HG03159 (cell line): ENCODE results near the gene DMD.
"Not testable (repeated sequence)": the region's sequence is repeated elsewhere in the genome, so short reads cannot be mapped to it uniquely, and the experiment has no call there.

Experiments
- ATAC-seq: cut with Tn5 transposase; IDR thresholded peaks from one replicate; pipeline ENCODE4 v1.9.1; 2021; ENCODE audit warnings: mild to moderate bottlenecking, moderate library complexity; ENCODE audit not compliant: unreplicated experiment

DMD gene

DNA sequence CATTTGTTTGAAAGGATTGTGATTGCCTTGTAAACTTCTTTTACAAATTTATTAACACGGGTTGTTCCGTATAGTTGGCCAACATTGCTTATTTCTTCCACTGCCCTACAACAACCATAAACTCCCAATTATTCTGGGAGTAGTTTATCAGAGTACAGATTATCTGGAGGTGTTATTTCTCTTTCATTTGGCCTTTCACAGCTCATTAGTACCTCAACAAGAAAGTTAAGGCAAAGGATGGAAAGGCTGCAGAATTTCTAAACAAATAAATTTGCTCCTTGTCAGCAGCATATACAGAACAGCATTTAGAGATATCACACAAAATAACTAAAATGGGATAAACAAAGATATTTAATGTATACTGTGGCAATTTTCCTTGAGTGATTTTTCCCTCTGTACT lies 548.8 kb downstream of the DMD start:
- ATAC-seq: no peak

DNA sequence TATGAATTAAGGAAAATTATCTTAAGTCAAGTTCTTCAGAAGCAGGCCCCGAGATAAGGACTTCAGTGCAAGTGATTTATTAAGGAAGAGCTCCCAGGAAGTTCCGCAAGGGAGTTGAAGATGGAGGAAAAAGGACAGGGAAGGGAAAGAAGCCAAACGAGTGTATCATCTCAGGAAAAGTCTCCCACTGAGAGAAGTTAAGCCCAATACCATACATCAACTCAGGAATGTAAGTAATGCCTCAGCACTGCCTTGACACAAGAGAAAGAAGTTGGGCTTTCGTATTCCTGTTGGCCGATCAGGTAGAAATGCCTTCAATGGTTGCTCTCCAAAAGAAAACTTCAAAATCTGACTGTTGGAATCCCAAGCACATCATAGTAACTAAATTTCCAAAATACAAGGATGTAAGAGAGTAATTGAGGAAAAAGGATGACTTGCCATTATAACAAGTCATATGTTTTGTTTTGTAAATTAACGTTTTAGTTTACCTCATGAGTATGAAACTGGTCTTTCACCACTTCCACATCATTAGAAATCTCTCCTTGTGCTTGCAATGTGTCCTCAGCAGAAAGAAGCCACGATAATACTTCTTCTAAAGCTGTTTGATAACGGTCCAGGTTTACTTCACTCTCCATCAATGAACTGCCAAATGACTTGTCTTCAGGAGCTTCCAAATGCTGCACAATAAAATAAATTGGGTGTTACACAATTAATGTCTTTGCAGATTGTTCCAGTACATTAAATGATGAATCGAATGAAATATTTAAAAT lies 566.7 kb downstream of the DMD start:
- ATAC-seq: no peak

DNA sequence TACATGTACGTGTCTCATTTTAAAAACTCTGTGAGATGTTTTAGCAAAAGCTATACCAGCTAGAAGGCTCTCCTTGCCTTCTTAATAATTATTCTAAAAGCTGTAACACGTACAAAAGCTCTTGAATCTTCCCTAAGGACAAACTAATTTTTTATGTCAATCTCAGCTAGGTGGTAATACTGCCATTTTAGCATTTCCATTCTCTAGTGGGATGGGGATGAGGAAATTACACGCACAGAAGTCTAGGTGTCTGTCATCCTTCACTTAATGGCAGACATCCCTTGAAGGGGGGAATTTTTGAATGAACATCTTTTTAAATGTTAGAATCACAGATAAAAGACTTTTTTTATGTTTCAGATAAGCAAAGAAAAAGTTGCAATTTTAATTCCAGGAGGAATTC lies 569.1 kb downstream of the DMD start:
- ATAC-seq: no peak

DNA sequence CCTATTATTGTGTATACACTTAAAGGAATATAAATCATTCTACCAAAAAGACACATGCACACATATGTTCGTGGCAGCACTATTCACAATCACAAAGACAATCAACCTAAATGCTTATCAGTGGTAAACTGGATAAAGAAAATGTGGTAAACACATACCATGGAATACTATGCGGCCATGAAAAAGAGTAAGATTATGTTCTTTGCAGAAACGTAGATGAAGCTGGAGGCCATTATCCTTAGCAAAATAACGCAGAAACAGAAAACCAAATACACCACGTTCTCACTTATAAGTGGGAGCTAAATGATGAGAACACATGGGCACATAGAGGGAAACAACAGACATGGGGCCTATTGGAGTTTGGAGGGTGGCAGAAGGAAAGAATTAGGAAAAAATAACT lies 593.2 kb downstream of the DMD start:
- no peak for ATAC-seq

DNA sequence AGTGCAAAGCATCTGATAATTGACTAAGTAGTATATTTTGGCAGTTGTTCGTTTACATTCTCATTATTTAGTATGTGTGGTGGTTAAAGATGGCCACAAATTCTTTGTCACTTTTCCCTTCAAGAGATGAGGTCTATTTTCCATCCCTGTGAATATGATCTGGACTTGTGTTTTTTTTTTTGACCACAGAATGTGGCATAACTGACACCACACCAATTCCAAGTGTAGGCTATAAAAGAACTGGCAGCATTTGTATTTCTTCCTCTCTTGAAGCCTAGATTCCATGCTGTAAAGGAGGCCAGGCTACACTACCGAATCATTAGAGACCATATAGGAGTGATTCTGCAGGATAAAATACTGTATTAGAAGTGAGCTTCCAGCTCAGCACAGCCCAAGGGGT lies 596.6 kb downstream of the DMD start:
- ATAC-seq: no peak

DNA sequence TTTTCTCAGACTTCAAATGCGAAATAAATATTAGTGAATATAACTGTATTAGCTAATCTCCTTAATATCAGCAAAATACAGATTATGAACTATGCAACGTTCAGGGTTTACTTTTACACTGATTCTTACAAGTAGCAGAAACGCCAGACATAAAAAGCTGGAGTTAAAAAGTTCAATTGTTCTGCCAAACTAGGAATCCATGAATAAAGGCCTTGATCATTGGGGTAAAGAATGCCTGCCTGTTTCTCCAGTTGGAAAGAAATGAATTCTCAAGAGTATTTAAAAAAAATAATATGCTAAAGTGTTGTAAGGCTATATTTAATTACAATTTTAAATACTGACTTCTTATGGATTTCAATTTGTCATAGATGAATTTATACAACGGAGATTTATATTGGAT lies 612.2 kb downstream of the DMD start:
- ATAC-seq: no peak

DNA sequence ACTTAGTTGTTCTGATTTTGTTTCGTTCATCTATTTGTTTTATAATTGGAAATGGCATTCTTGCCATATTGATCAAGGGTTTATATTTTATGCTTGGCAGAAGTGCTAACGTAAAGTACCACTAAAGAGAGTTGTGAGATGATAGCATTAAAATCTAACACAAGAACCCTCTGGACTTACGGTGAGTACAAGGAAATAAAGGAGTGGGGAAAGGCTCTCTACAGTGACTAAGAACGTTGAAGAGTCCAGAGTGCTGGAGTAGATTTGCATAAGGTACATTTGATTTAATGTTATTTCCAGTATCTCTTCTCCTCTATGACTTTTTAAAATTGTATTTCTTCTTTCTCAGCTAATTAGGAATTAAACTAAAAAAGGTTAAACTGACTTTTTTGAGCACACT lies 612.6 kb downstream of the DMD start:
- ATAC-seq: no peak

DNA sequence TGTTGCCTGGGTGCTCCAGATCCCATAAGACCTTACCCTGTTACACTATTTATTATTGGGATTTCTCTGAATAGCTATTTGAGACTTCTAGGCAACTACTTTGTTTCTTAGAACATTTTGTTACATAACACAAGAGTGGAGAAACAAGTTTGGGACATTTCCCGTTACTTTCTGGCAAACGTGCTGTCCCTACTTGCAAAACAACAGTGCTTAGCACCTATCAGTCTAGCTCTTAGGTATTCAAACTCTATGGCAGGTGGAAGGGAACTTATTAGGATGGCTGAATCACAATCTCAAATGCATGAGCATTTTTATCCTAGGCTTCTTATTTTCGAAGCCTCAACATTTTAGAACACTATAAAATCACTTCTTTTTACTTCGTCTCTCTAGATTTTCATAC lies 613.6 kb downstream of the DMD start:
- ATAC-seq: no peak

DNA sequence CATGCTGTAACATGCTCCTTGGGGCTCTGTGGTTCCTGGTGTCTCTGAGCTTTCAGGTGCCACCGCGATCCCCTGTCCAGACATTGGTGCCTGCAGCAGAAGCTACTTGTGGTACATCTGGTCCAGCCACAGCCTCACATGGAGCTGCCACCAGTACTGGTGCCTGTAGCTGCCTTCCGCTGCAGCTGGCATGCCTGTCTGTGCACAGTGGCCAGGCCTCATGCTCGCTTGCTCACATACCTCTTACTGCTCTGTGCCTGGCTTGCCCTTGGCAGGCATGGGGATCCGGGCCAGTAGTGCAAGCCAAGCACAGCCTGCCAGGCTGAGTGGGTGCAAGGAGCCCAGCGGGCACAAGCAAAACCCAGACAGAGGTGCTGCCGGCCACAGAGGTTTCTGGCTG lies 618.6 kb downstream of the DMD start:
- ATAC-seq: no peak

DNA sequence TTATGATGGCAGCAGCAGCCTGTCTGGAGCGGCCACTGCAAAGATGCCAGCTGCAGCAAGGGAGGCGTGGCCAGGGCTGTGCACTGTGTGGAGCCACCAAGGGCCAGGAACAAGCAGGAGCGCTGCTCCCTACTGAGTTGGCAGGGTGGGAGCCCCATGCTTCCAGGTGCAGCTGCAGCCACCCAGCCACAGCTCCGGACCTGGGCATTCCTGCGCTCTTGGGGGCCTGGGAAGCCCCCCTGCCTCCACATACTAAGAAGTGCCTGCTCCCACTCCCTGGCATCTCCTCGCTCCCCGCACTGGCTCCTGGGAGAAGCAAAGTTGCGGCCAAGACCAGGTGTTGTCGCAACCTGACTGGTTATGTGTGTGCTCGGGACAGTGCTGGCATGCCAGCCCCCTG lies 619.8 kb downstream of the DMD start:
- ATAC-seq: no peak

DNA sequence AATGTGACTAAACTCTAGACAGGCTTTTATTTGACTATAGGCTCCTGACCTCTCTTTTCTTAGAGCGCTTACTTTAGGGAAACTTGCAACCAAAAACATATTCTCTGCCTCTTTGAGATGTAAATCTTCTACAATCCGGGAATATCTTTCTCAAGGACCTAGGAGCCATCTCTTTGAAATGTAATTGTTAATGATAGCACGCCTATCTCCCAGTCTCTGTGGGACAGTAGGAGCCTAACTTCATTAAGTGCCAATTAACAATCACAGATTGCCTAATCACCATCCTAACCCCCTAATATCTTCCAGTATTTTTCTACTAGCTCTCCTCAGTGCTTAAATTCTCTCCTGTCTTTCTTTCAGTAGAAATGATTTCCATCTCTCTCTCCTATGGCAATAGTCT lies 628.6 kb downstream of the DMD start:
- ATAC-seq: no peak

DNA sequence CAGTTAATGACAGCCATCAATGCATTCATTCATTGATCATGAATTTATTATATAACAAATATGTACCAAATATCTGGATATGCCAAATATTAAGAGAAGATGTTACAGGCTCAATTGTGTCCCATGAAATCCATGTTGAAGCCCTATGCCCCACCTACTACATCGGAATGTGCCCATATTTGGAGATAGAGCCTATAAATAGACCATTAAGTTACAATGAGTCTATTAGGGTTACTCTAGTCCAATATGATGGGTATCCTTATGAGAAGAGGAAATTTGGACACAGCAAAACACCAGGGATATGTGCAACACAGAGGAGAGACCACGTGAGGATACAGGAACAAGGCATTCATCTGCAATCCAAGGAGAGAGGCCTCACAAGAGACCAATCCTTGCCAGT lies 634.5 kb downstream of the DMD start:
- ATAC-seq: no peak

DNA sequence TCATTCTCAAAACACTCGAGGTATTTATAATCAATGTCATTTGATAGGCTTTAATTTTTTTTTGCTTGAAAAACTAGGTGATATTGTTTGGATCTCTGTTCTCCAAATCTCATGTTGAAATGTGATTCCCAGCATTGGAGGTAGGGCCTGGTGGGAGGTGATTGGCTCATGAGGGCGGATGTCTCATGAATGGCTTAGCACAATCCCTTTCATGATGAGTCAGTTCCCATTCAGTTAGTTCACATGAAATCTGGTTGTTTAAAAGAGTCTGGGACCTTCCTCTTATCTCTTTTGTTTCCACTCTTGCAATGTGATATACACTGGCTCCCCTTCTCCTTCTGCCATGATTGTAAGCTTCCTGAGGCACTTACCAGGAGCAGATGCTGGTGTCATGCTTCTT lies 638.7 kb downstream of the DMD start:
- ATAC-seq: no peak

DNA sequence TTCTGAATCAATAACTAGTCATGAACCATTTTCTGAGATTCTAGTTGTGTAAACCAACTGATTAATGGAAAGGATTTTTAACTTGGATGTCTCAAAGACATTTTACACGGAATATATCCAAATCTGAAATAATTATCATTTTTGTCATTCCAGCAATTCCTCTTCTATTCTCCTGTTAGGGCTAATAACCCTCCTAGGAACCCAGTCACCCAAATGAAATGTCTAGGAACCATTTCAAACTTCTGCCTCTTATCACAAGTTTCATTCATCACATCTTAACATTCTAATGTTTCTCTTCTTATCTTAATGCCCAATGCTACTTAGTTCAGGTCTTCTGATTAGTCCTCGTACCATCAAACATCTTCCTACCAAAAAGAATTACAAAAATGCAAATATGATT lies 639.8 kb downstream of the DMD start:
- no peak for ATAC-seq

DNA sequence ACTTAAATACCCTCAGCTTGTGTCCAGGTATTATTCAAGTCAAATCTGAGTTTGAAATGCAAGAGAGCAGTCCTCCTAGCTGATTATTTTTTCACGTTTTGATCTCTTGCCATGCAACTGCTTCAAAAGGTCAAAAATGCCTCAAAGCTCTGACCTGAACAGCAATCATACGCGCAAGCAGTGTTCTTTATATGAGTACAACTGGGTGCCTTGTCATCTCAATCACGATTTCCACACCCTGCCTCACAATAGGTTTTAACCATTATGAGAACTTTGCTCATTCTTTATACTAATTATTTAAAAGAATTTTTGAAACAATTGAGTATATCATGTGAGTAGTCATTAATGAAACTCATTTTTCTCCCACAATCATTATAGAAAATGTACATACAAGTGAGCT lies 649.1 kb downstream of the DMD start:
- ATAC-seq: no peak

DNA sequence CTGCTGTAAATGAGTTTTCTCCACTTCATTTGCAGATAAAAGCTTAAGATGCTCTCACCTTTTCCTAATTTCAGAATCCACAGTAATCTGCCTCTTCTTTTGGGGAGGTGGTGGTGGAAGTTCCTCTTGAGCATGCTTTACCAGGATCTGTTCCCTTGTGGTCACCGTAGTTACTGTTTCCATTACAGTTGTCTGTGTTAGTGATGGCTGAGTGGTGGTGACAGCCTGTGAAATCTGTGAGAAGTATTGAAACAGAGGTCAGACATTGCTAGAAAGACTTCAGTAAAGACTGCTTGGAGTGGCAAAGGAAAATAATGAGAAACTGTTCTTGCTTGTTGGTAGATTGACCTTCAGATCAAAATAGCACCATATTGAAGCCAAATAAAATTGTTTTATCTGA lies 666.2 kb downstream of the DMD start:
- no peak for ATAC-seq

DNA sequence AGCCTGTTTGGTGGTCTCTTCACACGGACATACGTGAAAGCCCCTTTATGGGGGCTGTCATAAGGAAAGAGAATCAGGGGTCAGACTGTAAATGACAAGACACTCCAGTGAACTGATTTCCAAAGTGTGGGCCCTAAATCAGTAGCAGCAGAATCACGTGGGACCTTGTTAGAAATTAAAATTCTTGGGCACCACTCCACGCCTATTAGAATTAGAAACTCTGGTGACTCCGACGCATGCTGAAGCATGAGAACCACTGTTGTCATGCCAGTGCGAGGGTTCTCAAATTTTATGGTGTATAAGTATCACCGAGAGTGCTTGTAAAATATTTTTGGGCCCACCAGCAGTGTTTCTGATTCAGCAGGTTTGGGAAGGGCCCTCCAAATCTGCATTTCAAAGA lies 672.8 kb downstream of the DMD start:
- no peak for ATAC-seq

DNA sequence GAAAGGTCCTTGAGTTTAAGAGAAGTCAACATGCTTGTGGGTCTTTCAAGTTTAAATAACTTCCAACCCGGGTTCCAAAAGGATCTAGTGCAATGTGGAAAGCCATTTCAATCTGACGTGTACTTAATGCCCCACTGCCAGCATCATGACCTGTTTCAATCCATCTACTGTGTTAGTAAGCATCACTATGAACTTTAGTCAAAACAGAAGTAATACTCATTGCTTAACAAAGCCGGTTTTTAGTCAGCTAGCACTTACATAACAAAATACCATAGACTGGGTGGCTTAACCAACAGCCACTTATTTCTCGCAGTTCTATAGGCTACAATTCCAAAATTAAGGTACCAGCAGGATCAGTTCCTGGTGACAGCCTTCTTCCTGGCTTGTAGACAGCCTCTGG lies 677.5 kb downstream of the DMD start:
- ATAC-seq: no peak

DNA sequence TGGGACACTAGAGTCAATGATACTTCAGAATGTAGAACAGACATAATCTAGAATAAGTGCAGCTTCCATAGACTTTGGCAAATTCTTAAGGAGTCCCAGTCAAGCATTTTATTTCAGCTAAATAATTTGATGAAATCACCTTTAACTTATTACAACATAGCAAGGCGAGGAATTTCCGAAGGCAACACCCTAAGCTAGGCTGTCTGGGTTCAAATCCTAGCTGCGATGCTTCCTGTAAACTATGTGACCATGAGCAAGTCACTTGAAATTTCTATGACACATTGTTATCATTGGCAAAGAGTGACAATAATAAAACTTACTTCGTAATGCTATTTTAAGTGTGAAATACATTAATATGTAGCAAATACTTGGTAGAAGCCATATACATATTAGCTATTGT lies 679.1 kb downstream of the DMD start:
- no peak for ATAC-seq

DNA sequence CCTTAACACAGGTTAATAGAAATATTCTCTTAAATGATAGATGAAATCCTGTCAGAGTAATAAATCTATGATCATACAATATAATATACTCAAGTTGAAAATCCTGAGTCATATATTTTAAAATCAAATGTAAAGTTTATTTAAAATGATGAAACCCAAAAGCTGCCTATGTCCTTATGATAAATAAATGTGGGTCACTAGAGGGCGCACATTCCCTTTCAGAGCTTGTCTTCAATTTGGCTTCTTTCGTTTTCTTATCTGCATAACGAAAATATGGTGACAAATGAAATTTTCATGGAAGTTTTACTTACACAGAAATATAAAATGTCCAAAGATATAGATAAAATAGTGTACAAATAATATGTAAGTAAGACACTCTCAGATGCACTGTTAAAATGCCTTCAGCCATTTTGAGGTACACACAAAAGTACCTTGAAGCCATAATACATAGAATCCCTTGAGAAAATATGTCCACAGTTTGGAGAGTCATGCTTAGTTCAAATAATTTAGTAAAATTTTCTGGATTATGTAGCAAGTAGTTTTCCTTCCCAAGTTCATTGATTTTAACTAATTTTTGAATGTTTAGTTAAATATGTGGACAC lies 680.4 kb downstream of the DMD start:
- ATAC-seq: peak; percentile 75

DNA sequence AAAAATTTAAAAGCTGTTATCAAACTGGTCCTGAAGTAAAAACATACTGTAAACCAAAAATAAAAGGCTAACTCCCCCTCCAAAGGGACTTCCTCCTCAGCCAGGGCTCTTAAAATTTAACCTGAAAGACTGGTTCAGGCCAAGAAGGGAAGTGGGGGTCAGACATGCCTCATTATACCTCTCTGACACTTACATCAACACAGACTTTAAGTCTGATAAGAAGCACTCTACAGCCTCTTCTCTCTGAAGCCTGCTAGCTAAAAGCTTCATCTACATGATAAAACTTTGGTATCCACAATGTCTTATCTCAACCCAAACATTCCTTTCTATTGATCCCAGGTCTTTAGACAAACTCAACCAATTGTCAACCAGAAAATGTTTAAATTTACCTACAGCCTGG lies 682.9 kb downstream of the DMD start:
- not testable (repeated sequence) for ATAC-seq

DNA sequence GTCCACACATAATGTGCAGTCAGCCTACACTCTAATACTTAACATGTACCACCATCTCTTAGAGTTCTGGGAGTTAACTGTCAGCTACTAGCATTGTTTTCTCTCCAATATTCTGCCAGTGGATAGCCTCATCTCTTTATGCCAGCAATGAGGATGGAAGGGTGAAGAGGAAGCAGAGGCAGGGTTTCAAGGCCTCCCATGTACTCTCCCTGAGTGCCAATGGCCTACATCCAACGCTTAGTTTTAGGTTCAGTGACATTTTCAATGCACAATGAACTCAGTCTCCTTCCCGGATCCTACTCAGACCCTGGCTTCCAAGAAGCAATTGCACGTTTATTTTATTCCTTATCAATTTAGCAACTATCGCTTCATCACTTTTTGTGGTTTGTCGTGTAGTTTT lies 686.1 kb downstream of the DMD start:
- no peak for ATAC-seq

DNA sequence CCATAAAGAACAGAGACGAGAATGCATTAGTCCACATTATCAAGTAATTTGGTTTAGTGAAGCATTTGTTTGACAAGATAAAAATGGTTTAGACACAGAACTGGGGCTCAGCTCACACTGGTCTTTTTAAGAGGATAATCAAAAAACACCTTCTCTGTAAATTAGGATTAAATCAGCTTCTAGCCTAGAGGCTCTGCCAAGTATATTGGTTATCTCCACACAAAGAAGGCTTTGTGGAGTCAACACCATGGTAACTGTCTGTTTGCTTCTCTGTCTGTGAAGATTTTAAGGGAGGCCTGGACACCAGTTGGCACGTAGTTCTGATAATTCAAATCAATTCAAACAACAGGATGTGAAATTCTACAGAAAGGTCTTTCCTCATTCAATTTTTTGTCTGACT lies 687.0 kb downstream of the DMD start:
- no peak for ATAC-seq
